Activated T-helper 1 cell treated with Interleukin-2 at 50 U/mL for 16 hours (primary cell): ENCODE data around the gene GRIK1.

Source experiments
- DNase-seq: peaks from one replicate; pipeline ENCODE4 v3.0.0-alpha.2; 2020; ENCODE audit warnings: low read depth

The GRIK1 gene

GRCh38 chr21:29534448-29534847 lies 405.3 kb downstream of the GRIK1 start:
- no peak for DNase-seq

DNA sequence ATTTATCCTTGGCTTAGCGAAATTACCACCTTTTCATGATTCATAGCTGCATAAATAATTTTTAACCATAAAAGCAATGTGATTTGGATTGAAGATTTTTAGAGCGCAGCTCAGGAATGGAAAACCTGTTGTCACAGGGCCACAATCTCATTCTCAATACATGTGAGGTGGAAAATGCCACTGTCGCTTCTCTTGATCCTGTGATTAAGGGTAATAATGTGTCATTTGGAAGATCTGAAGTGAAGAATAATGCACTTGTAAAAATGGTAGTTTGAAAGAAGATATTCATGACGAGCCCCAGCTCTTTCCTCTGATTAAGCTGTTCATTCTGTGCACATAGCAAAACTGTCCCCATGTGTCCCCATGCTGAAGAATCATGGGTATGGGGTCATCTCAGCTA lies 410.7 kb downstream of the GRIK1 start:
- no peak for DNase-seq

- DNase-seq = no peak
These were observed 413.3 kb downstream of the GRIK1 start for GRCh38 chr21:29526545-29526944.

- no peak for DNase-seq
These were observed 415.7 kb downstream of the GRIK1 start for GRCh38 chr21:29524055-29524454.

GRCh38 chr21:29523646-29524045 lies 416.1 kb downstream of the GRIK1 start:
- no peak for DNase-seq

DNA sequence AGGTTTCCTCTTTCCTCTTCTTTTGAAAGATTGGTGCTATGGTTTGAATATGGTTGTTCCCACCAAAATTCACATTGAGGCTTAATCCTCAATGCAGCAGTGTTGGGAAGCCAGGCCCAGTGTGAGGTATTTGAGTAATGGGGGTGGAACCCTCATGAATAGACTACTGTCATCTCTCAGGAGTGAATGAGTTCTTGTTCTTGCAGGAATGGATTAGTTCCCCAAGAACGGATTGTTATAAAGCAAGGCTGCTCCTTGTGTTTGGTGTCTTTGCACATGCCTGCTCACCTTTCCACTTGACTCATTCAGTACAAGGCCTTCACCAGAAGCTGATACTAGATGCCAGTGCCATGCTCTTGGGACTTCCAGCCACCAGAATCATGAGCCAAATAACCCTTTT lies 417.9 kb downstream of the GRIK1 start:
- no peak for DNase-seq

DNA sequence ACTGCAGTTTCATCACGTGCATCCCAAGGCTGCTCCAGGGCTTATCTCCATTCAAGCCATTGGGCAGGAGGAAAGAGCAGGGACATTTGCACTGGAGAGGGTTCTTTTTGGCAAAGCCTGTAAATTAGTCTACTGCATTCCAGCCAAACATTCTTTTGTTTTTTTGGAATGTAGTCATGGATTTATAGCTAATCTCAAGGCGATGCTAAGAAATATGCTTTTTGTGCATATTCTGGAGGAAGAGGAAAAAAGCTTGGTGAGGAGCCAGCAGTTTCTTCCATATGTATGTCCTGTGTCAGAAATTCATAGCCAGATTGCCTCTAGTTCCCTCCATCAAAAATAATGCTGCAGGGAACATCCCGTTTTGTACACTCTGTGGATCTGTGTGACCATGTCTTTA lies 419.6 kb downstream of the GRIK1 start:
- DNase-seq = no peak

DNA sequence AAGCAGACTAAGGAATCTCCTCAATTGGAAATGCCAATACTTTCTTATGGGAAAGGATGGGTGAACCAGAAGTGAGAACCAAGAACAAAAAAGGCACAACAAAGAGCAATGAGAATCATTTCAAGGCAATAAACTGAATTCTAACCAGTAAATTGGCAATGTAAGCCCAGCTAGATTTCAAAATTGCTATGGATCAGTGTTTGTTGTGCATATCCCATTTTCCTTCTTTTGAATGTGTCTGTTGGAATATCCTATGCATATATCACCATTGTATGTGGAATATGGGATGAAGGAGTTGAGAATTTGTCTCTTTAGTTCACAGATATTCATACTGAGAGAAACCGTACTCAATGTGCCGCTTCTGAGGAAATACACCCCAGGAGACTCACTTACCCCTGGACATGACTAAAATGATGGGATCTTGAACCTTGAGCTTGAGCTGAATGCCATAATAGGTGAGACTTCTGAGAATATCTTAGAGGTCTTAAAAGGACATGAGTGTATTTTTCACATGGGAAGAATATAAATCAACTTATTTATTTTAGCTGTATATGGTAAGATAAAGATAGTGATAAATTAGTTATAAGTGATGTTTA lies 425.0 kb downstream of the GRIK1 start:
- DNase-seq = no peak

DNA sequence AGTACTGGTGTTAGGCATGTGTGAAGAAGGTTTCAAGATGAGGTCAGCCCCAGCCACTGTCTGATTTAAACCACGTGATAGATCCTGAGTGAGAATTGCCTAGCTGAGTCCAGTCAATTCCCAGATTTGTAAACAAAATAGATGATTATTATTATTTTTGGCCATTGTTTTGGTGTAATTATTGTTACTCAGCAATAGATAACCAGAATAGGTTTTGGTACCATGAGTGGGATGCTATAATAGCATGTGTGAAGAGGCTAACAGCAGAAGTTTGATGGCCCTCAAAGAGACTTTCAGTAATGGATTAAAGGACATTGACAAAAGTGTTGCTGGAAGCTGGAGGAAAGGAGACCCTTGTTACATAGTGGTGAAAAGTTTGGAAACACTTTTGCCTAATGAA lies 426.3 kb downstream of the GRIK1 start:
- no peak for DNase-seq

GRCh38 chr21:29511096-29511495 lies 428.7 kb downstream of the GRIK1 start:
- DNase-seq = no peak

DNA sequence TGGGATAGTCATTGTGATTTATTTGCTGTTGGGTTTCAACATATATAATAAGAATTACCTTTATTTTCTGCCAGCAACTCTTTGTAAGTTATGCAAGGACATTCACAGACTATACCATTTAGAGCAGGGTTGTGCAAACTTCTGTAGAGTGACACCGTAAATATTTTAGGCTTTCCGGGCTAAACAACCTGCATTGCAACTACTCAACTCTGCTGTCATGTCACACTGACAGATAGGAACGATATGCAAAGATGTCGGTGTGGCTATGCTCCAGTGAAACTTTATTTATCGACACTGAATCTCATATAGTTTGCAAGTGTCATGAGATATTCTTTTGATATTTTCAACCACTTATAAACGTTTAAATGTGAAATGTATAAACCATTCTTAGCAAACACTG lies 430.7 kb downstream of the GRIK1 start:
- DNase-seq = no peak

GRCh38 chr21:29508301-29508700 lies 431.5 kb downstream of the GRIK1 start:
- DNase-seq = no peak

DNA sequence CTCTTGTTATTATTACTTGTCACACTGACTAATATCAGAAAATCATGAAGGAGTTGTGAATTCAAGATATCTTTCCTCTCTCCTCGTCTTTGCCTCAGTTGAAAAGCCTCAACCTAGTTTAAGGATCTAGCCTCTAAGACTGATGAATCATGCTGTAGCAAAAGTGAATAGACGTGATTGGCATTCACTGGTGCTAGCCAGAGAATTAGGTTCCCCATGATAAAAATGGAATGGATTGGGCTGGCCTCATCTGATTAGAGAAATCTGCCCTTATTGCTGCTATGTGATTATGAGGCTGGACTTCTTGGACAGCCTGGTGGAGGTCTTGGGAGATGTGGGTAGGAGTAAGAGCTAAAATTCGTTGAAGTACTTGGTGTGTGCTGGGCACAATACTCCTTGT lies 432.8 kb downstream of the GRIK1 start:
- DNase-seq = no peak

- no peak for DNase-seq
These were observed 433.6 kb downstream of the GRIK1 start for GRCh38 chr21:29506214-29506613.

GRCh38 chr21:29504751-29505321 lies 435.0 kb downstream of the GRIK1 start:
- no peak for DNase-seq

GRCh38 chr21:29501451-29501850 lies 438.3 kb downstream of the GRIK1 start:
- DNase-seq = no peak

- DNase-seq = no peak
These were observed 440.0 kb downstream of the GRIK1 start for GRCh38 chr21:29499734-29500343.

- DNase-seq = no peak
These were observed 440.6 kb downstream of the GRIK1 start for GRCh38 chr21:29499229-29499628.

GRCh38 chr21:29496337-29496736 lies 443.5 kb downstream of the GRIK1 start:
- no peak for DNase-seq

GRCh38 chr21:29490016-29490415 lies 449.8 kb downstream of the GRIK1 start:
- DNase-seq = no peak

DNA sequence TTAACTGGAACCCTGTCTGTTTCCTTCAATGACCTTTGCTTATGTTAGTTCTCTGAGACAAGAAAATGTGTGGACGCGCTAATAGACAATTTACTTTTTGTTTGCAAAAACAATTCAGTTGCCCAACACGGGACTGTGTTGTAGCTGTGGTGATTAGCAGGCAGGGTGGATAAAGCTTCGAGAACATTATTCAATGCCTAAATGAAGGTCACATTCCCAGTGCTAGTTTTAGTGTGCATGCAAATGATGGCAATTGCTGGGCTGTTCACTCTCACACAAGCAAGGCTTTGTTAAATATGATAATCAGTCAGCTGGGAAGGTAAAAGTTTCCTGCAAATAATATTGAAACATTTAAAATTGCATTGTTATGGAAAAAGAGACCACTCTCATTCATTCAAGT lies 452.6 kb downstream of the GRIK1 start:
- no peak for DNase-seq
